ENCODE measurements around the gene TTC31.
"Not testable (repeated sequence)": the region's sequence is repeated elsewhere in the genome, so short reads cannot be mapped to it uniquely, and the experiment has no call there.

GRCh38 chr2:74442483-74443297 lies 40.2 kb upstream of the TTC31 start:
- not testable (repeated sequence) for TF ChIP-seq CTCF (IDR thresholded peaks at IDR 0.05); TCF7L2 (IDR thresholded peaks at IDR 0.05; ENCODE audit: low read depth, low read length); REST (IDR thresholded peaks at IDR 0.05; ENCODE audit: insufficient read depth in 1 of 2, low read depth in 2 of 2, low read length in 1 of 2)

Measured in Panc1 (cell line).